K562 (cell line): ENCODE measurements around the gene ABHD8.

Experiments
- BCLAF1 ChIP-seq, 2 experiments: fragments of 450-650 bp in 1 of 2; IDR thresholded peaks; 2 replicates each; pipeline ENCODE4 v1.6.1; 2011 to 2017; ENCODE audit warnings: low read depth in 2 of 2, antibody characterized with exemption in 1 of 2, borderline replicate concordance in 1 of 2, low read length in 1 of 2, mild to moderate bottlenecking in 1 of 2, mixed read lengths in 1 of 2; ENCODE audit not compliant: control insufficient read depth in 1 of 2
- BHLHE40 ChIP-seq: IDR thresholded peaks from 2 replicates; pipeline ENCODE4 v1.6.1; 2011; ENCODE audit warnings: low read length, improper control_type of control experiment
- BRCA1 ChIP-seq, 2 experiments: fragments of 450-650 bp in 1 of 2; sonication (generic) in 1 of 2; formaldehyde crosslinking in 1 of 2; IDR thresholded peaks; 2 replicates each; pipeline versions ENCODE4 v1.5.0 to v1.6.1; 2017 to 2020; ENCODE audit warnings: mild to moderate bottlenecking in 1 of 2, missing genetic modification reagents in 1 of 2
- BRF1 ChIP-seq: IDR thresholded peaks from 3 replicates; pipeline ENCODE4 v1.6.1; 2011; ENCODE audit warnings: borderline replicate concordance, mild to moderate bottlenecking; ENCODE audit not compliant: insufficient read length; ENCODE audit errors: extremely low read depth
- CBX3 ChIP-seq, 2 experiments: IDR thresholded peaks; 1 replicate in 1 of 2; 2 replicates in 1 of 2; pipeline ENCODE4 v1.6.1; 2012; ENCODE audit warnings: inconsistent platforms in 2 of 2, low read length in 2 of 2, borderline replicate concordance in 1 of 2, control low read depth in 1 of 2
- FOS ChIP-seq: IDR thresholded peaks from 3 replicates; pipeline ENCODE4 v1.6.1; 2011; ENCODE audit not compliant: insufficient read length; ENCODE audit errors: extremely low read depth
- KAT7 ChIP-seq: sonication (generic); formaldehyde crosslinking; IDR thresholded peaks from 2 replicates; pipeline ENCODE4 v1.8.0; 2022; ENCODE audit warnings: missing genetic modification reagents, mild to moderate bottlenecking, borderline replicate concordance
- KDM1A ChIP-seq, 2 experiments: fragments of 450-650 bp; IDR thresholded peaks; 2 replicates each; pipeline ENCODE4 v1.6.1; 2016; ENCODE audit warnings: mild to moderate bottlenecking in 2 of 2
- KLF1 ChIP-seq: fragments of 450-650 bp; IDR thresholded peaks from 2 replicates; pipeline ENCODE4 v1.6.1; 2016; ENCODE audit warnings: missing genetic modification characterization, missing compliant biosample characterization
- L3MBTL2 ChIP-seq: fragments of 450-650 bp; IDR thresholded peaks from 2 replicates; pipeline ENCODE4 v1.6.1; 2016; ENCODE audit warnings: mild to moderate bottlenecking, moderate library complexity
- POLR2A ChIP-seq: fragments of 450-650 bp; conservative IDR thresholded peaks from 2 replicates; pipeline ENCODE4 v1.6.1; 2016
- TAF7 ChIP-seq: fragments of 450-650 bp; IDR thresholded peaks from 2 replicates; pipeline ENCODE4 v1.6.1; 2016; ENCODE audit warnings: missing genetic modification characterization, missing compliant biosample characterization
- TF ChIP-seq, protein P1 (sequence below): fragments of 200-800 bp; sonication (Bioruptor generic); IDR thresholded peaks from 2 replicates; pipeline ENCODE4 v1.6.1; 2017; ENCODE audit warnings: missing genetic modification characterization, missing compliant biosample characterization
- TF ChIP-seq, protein P2 (sequence below): fragments of 450-650 bp; formaldehyde crosslinking; IDR thresholded peaks from 2 replicates; pipeline ENCODE4 v1.4.0; 2022; ENCODE audit warnings: missing genetic modification characterization

- TF ChIP-seq CBX3 (IDR thresholded peaks at IDR 0.05; ENCODE audit: borderline replicate concordance in 1 of 2, low read length in 2 of 2) (peak in 1 of 2 experiments; percentile 86; a peak in 2 of 3 replicates), FOS (no peak), KLF1 (no peak), POLR2A (peak; percentile 49; the same call in 1 of the 2 replicates), BCLAF1 (IDR thresholded peaks at IDR 0.05; ENCODE audit: borderline replicate concordance in 1 of 2, control insufficient read depth in 1 of 2, low read depth in 2 of 2, low read length in 1 of 2) (no peak), TAF7 (tag) (no peak), KDM1A (IDR thresholded peaks at IDR 0.05) (peak; percentile 95 to 98), BRF1 (no peak), L3MBTL2 (no peak), KAT7 (CRISPR knock-in tag) (no peak), BHLHE40 (peak; percentile 46; the same call in 1 of the 2 replicates), BRCA1 (IDR thresholded peaks at IDR 0.05) (no peak), BRCA1 (CRISPR knock-in tag; IDR thresholded peaks at IDR 0.05) (no peak)
- TF ChIP-seq, protein P1, sequence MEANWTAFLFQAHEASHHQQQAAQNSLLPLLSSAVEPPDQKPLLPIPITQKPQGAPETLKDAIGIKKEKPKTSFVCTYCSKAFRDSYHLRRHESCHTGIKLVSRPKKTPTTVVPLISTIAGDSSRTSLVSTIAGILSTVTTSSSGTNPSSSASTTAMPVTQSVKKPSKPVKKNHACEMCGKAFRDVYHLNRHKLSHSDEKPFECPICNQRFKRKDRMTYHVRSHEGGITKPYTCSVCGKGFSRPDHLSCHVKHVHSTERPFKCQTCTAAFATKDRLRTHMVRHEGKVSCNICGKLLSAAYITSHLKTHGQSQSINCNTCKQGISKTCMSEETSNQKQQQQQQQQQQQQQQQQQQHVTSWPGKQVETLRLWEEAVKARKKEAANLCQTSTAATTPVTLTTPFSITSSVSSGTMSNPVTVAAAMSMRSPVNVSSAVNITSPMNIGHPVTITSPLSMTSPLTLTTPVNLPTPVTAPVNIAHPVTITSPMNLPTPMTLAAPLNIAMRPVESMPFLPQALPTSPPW (CRISPR knock-in tag), result no peak
- TF ChIP-seq, protein P2, sequence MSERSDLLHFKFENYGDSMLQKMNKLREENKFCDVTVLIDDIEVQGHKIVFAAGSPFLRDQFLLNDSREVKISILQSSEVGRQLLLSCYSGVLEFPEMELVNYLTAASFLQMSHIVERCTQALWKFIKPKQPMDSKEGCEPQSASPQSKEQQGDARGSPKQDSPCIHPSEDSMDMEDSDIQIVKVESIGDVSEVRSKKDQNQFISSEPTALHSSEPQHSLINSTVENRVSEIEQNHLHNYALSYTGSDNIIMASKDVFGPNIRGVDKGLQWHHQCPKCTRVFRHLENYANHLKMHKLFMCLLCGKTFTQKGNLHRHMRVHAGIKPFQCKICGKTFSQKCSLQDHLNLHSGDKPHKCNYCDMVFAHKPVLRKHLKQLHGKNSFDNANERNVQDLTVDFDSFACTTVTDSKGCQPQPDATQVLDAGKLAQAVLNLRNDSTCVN (CRISPR knock-in tag), result peak; percentile 42; the same call in 1 of the 2 replicates
These were observed 30.6 kb upstream of the ABHD8 start for GRCh38 chr19:17333611-17334413.
